Type B pancreatic cell (in vitro differentiated cells): Measurements from ENCODE around the gene LSP1. TPM values are rescaled to one million over a fixed set of nuclear protein-coding genes. Genes with fewer than 3 reads are reported as not detected.

ENCODE experiments used
- DNase-seq: peaks from one replicate; pipeline ENCODE4 v3.0.0; 2021; ENCODE audit warnings: mixed read lengths; ENCODE audit not compliant: unreplicated experiment; ENCODE audit errors: extremely low spot score
- H3K27ac Mint-ChIP-seq: 2 replicates; pipeline ENCODE4 v1.8.0; 2021; ENCODE audit warnings: mild to moderate bottlenecking, mixed read lengths
- H3K27me3 Mint-ChIP-seq: 2 replicates; pipeline ENCODE4 v1.8.0; 2021; ENCODE audit warnings: mixed read lengths
- H3K36me3 Mint-ChIP-seq: 2 replicates; pipeline ENCODE4 v1.8.0; 2021; ENCODE audit warnings: mixed read lengths
- H3K4me1 Mint-ChIP-seq: one replicate; pipeline ENCODE4 v1.8.0; 2021; ENCODE audit warnings: mixed read lengths; ENCODE audit not compliant: unreplicated experiment
- H3K4me3 Mint-ChIP-seq: 2 replicates; pipeline ENCODE4 v1.8.0; 2021; ENCODE audit warnings: mild to moderate bottlenecking, mixed read lengths
- H3K9me3 Mint-ChIP-seq: 2 replicates; pipeline ENCODE4 v1.8.0; 2021; ENCODE audit warnings: mixed read lengths
- CTCF ChIP-seq: fragments of 200-600 bp; sonication (generic); conservative IDR thresholded peaks from 2 replicates; pipeline ENCODE4 v1.5.0; 2021; ENCODE audit warnings: antibody characterized with exemption, mild to moderate bottlenecking
- total RNA-seq: library from RNA; stranded (reverse); gene quantifications from 2 replicates; pipeline ENCODE4 v1.2.1, GENCODE V29; 2021; ENCODE audit warnings: low replicate concordance

Gene LSP1
- total RNA-seq, 1 donor from 2014 or later, result 0.53 TPM

- no peak for TF ChIP-seq CTCF
- H3K4me3 Mint-ChIP-seq, result no peak overlapping the region
Observed at GRCh38 chr11:1840780-1841480, 12.0 kb upstream of the LSP1 start.

GRCh38 chr11:1841511-1842148, 11.3 kb upstream of the LSP1 start:
- Mint-ChIP-seq H3K4me3 (no peak overlapping the region), H3K27ac (no peak overlapping the region), H3K27me3 (peaks cover 9% of the 10 kb centered on the region), H3K9me3 (no peaks in the 10 kb centered on the region), H3K4me1 (peaks cover 18% of the 10 kb centered on the region), H3K36me3 (no peaks in the 10 kb centered on the region)
- no peak for DNase-seq
- no peak for TF ChIP-seq CTCF

More at GRCh38 chr11:1840780-1841480, 12.0 kb upstream of the LSP1 start:
- H3K36me3 Mint-ChIP-seq, result no peaks in the 10 kb centered on the region
- H3K4me1 Mint-ChIP-seq, result peaks cover 18% of the 10 kb centered on the region
- H3K27ac Mint-ChIP-seq, result no peak overlapping the region
- no peaks in the 10 kb centered on the region for H3K9me3 Mint-ChIP-seq
- H3K27me3 Mint-ChIP-seq, result peaks cover 9% of the 10 kb centered on the region
- DNase-seq, result no peak

DNA sequence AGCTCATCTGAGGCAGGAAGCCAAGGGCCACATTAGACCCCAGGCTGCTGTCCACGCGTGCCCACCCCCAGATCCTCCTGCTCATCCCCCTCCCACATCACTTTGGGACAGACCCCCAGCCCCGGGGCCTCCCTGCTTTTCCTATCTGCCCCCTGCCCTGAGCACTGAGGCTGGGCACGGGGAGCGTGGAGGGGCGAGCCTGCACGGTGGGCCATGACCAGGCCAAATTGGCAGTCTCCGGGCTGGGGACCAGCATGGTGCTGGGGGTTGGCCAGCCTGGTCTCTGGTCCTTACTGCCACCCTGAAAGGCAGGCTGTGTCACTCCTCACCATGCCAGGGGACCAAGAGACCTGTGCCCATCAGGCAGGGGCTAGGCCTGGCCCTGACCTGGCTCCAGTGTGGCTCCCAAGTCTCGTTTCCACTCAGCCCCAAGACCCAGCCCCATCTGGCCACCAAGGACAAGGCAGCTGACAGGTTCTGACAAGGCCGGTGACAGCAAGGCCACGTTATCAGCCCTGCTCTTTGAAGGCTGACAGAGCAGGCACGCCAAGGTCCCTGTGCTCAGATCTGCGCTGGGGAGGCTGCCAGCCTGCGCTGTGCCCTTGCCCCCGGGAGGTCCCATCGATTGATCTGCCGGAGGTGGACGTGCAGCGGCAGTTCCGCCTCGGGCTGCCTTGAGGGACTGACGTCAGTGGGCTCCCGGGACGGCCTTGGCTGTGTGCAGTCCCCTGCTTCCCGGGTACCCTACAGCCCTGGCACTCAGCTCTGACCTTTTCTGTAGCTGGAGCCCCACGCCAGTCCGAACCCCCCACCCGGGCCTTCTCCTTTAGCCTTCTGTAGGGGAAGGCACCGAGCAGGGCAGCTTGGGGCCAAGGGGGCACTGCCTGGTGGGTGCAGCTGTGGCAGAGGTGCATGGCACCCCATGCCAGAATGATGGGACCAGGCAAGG, 10.5 kb upstream of the LSP1 start:
- H3K4me3 Mint-ChIP-seq, result no peak overlapping the region
- peak overlapping the region; percentile 42 for H3K27ac Mint-ChIP-seq
- H3K36me3 Mint-ChIP-seq, result no peaks in the 10 kb centered on the region
- DNase-seq, result no peak
- no peak for TF ChIP-seq CTCF
- peaks cover 9% of the 10 kb centered on the region for H3K27me3 Mint-ChIP-seq
- H3K9me3 Mint-ChIP-seq, result no peaks in the 10 kb centered on the region
- H3K4me1 Mint-ChIP-seq, result peaks cover 18% of the 10 kb centered on the region

DNA sequence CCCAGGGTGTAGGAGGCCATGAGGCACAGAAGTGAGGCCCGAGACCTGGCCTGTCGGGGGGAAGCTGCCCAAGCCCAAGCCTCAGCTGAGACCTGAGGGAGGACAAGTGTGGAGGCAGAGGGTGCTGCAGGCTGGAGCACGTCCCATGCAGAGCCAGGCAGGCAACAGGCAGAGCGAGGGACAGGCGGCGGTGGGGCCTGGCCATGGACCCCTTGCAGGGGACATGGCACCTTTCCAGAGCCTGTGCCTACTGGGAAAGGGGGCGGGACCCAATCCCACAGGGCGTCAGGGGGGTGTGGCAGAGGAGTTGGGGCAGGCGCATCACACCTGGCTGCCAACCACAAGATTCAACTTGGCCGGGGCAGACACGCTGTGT, 9.8 kb upstream of the LSP1 start:
- Mint-ChIP-seq H3K27ac (peak overlapping the region; percentile 42), H3K27me3 (peaks cover 9% of the 10 kb centered on the region), H3K4me1 (peaks cover 18% of the 10 kb centered on the region), H3K4me3 (no peak overlapping the region), H3K9me3 (no peaks in the 10 kb centered on the region), H3K36me3 (no peaks in the 10 kb centered on the region)
- TF ChIP-seq CTCF, result no peak
- DNase-seq, result no peak

DNA sequence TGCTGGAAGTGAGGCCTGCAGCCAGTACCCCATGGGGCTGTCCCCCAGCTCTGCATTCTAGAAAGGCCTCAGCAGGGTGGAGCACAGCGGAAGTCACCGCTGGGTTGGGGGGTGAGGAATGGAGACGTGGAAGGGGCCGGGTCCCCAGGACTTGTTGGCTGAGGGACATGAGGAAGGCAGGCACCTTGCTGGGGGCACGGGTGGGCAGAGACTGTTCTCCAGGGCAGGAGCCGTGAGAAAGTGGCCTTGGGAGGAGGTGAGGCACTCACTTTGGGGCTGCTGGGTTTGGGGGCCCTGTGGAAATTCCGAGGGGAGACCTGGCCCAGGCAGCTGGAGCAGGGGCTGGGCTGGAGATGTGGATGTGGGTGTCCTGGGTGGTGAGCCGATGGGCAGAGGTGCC, 9.1 kb upstream of the LSP1 start:
- Mint-ChIP-seq H3K9me3 (no peaks in the 10 kb centered on the region), H3K36me3 (no peaks in the 10 kb centered on the region), H3K27ac (peak overlapping the region; percentile 42), H3K4me1 (peaks cover 18% of the 10 kb centered on the region), H3K27me3 (peaks cover 9% of the 10 kb centered on the region), H3K4me3 (no peak overlapping the region)
- no peak for TF ChIP-seq CTCF
- DNase-seq, result no peak
